Measurements from ENCODE around the gene MNX1.

- TF ChIP-seq CTCF (IDR thresholded peaks at IDR 0.05) (no peak), EP300 (IDR thresholded peaks at IDR 0.05) (no peak), POLR2AphosphoS5 (IDR thresholded peaks at IDR 0.05) (no peak)
These were observed at the start of gene MNX1 for GRCh38 chr7:157010588-157011332.
